NB4 (cell line): ENCODE measurements around the gene PDK1.
"Not testable (repeated sequence)": the region's sequence is repeated elsewhere in the genome, so short reads cannot be mapped to it uniquely, and the experiment has no call there.

Experiments used
- DNase-seq: peaks from one replicate; pipeline ENCODE4 v3.0.0; 2010; ENCODE audit warnings: low read depth
- H3K4me3 ChIP-seq: one replicate; pipeline ENCODE4 v1.5.1; 2011; ENCODE audit warnings: mild to moderate bottlenecking, low read depth, low read length, moderate library complexity
- MAX ChIP-seq: IDR thresholded peaks from 2 replicates; pipeline ENCODE4 v1.6.1; 2011; ENCODE audit warnings: low read depth, low read length
- MYC ChIP-seq: IDR thresholded peaks from 2 replicates; pipeline ENCODE4 v1.6.1; 2011; ENCODE audit warnings: low read depth, low read length
- POLR2A ChIP-seq: IDR thresholded peaks from 2 replicates; pipeline ENCODE4 v1.6.1; 2011; ENCODE audit warnings: mild to moderate bottlenecking; ENCODE audit not compliant: insufficient read length; ENCODE audit errors: extremely low read depth
- TF ChIP-seq, protein P1 (sequence below): IDR thresholded peaks from one replicate; pipeline ENCODE4 v1.5.1; 2012; ENCODE audit warnings: low read depth, low read length

The PDK1 gene

DNA sequence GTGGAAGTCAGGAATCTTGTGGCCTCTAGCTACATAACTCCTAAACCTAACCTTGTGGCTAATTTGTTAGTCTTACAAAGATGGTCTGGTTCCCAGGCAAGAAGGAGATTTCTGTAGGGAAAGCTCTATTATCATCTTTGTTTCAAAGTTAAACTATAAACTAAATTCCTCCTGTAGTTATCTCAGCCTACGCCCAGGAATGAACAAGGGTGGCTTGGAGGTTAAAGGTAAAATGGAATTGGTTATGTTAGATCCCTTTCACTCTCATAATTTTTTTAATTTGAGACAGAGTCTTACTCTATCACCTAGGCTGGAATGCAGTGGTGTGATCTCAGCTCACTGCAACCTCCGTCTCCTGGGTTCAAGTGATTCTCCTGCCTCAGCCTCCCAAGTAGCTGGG is 24.6 kb upstream of the PDK1 start:
- H3K4me3 ChIP-seq = no peak overlapping the region
- DNase-seq = no peak
- no peak for TF ChIP-seq MYC
- TF ChIP-seq MAX = no peak
- TF ChIP-seq, protein P1, sequence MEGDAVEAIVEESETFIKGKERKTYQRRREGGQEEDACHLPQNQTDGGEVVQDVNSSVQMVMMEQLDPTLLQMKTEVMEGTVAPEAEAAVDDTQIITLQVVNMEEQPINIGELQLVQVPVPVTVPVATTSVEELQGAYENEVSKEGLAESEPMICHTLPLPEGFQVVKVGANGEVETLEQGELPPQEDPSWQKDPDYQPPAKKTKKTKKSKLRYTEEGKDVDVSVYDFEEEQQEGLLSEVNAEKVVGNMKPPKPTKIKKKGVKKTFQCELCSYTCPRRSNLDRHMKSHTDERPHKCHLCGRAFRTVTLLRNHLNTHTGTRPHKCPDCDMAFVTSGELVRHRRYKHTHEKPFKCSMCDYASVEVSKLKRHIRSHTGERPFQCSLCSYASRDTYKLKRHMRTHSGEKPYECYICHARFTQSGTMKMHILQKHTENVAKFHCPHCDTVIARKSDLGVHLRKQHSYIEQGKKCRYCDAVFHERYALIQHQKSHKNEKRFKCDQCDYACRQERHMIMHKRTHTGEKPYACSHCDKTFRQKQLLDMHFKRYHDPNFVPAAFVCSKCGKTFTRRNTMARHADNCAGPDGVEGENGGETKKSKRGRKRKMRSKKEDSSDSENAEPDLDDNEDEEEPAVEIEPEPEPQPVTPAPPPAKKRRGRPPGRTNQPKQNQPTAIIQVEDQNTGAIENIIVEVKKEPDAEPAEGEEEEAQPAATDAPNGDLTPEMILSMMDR = no peak
- no peak for TF ChIP-seq POLR2A

- not testable (repeated sequence) for H3K4me3 ChIP-seq, DNase-seq
Measured at GRCh38 chr2:172532461-172532860, 23.4 kb upstream of the PDK1 start.

DNA sequence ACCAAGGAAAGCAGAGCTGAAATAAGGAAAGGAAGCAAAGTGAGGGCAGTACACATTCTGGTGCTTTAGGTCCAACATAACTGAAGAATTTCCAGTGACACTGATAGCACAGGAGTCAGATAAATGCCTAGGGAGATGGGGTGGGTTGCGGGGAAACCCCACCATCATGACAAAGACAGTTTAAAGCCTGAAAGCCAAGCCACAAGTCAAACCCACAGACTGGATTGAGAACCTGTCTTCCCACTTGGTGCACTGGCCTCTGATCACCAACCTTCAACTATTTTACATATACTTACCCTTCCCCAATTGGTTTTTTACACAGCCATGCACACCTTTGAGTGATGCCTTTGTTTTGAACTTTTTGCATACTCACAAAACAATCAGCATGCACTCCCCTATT is 22.2 kb upstream of the PDK1 start:
- DNase-seq = no peak
- TF ChIP-seq, protein P1 = no peak
- TF ChIP-seq MYC (no peak), POLR2A (no peak), MAX (no peak)
- H3K4me3 ChIP-seq = no peak overlapping the region

- no peak for TF ChIP-seq POLR2A
- TF ChIP-seq MAX = no peak
- no peak for TF ChIP-seq MYC
- TF ChIP-seq, protein P1 = no peak
- no peak overlapping the region for H3K4me3 ChIP-seq
- DNase-seq = no peak
Measured at GRCh38 chr2:172535119-172535518, 20.8 kb upstream of the PDK1 start.

GRCh38 chr2:172537851-172538250 is 18.0 kb upstream of the PDK1 start:
- H3K4me3 ChIP-seq, DNase-seq: not testable (repeated sequence)

GRCh38 chr2:172539767-172540166 is 16.1 kb upstream of the PDK1 start:
- no peak overlapping the region for H3K4me3 ChIP-seq
- TF ChIP-seq MYC (no peak), POLR2A (no peak), MAX (no peak)
- TF ChIP-seq, protein P1 = no peak
- DNase-seq = no peak

DNA sequence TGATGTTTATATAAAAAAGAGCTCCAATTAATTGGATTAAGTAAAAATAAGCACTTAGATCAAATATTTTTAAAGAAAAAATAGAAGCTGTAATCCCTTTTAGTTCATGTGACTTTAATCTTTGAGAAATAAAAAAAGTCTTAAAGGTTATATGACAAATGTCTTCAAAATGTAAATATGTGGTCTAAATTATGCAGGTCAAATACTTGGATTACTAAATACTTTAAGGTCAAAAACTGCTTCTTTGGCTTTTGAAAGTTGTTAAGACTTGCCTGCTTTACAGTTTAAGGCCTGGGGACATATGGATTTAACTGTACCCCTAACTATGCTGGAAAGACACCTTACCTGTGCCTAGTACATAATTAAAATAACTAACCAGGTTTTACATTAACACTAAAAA is 15.5 kb upstream of the PDK1 start:
- TF ChIP-seq MAX (no peak), MYC (no peak), POLR2A (no peak)
- TF ChIP-seq, protein P1 = no peak
- no peak for DNase-seq
- H3K4me3 ChIP-seq = no peak overlapping the region
